ENCODE measurements around the gene PCSK6. TPM values are rescaled to one million over a fixed set of nuclear protein-coding genes. Genes with fewer than 3 reads are reported as not detected.

Gene PCSK6
- total RNA-seq, 2 experiments from 2014 or later = 0.46 to 0.74 TPM

- POLR2A ChIA-PET = no interaction called here
- Mint-ChIP-seq H3K27me3 (no peaks in the 10 kb centered on the region), H3K4me3 (no peak overlapping the region), H3K27ac (no peak overlapping the region), H3K36me3 (ENCODE audit: low read depth) (peaks cover 12% of the 10 kb centered on the region), H3K4me1 (peaks cover 15% of the 10 kb centered on the region), H3K9me3 (peaks cover 12% of the 10 kb centered on the region)
- CTCF ChIA-PET = interaction anchor here (1.9 kb wide), 1 partner anchor 9 kb away, joined by 9 read pairs; no protein-coding TSS in a partner anchor
- DNase-seq = no peak
Observed at GRCh38 chr15:101329867-101330380, 159.6 kb downstream of the PCSK6 start.

GRCh38 chr15:101329309-101329863 lies 160.1 kb downstream of the PCSK6 start:
- no peaks in the 10 kb centered on the region for H3K27me3 Mint-ChIP-seq
- ChIA-PET POLR2A (no interaction called here), CTCF (interaction anchor here (1.3 to 1.9 kb wide), 2 partner anchors 9 to 13 kb away, joined by 3 to 9 read pairs; no protein-coding TSS in a partner anchor)
- H3K4me1 Mint-ChIP-seq = peaks cover 11% of the 10 kb centered on the region
- H3K36me3 Mint-ChIP-seq (ENCODE audit: low read depth) = peaks cover 7% of the 10 kb centered on the region
- H3K4me3 Mint-ChIP-seq = no peak overlapping the region
- H3K9me3 Mint-ChIP-seq = peaks cover 12% of the 10 kb centered on the region
- H3K27ac Mint-ChIP-seq = peak overlapping the region; percentile 44
- no peak for DNase-seq

- H3K4me1 Mint-ChIP-seq = peaks cover 4% of the 10 kb centered on the region
- ChIA-PET POLR2A (no interaction called here), CTCF (interaction anchor here (1.3 kb wide), 1 partner anchor 9 kb away, joined by 3 read pairs; no protein-coding TSS in a partner anchor)
- H3K27ac Mint-ChIP-seq = no peak overlapping the region
- H3K9me3 Mint-ChIP-seq = peaks cover 8% of the 10 kb centered on the region
- no peaks in the 10 kb centered on the region for H3K27me3 Mint-ChIP-seq
- no peak overlapping the region for H3K4me3 Mint-ChIP-seq
- no peak for DNase-seq
- H3K36me3 Mint-ChIP-seq (ENCODE audit: low read depth) = no peaks in the 10 kb centered on the region
Observed at GRCh38 chr15:101328001-101328400, 161.5 kb downstream of the PCSK6 start.

- H3K4me3 Mint-ChIP-seq = no peak overlapping the region
- H3K4me1 Mint-ChIP-seq = no peaks in the 10 kb centered on the region
- DNase-seq = no peak
- no peak overlapping the region for H3K27ac Mint-ChIP-seq
- CTCF ChIA-PET = interaction anchor here (0.6 to 1.3 kb wide), 2 partner anchors 9 to 210 kb away, joined by 3 read pairs; no protein-coding TSS in a partner anchor
- peaks cover 2% of the 10 kb centered on the region for H3K9me3 Mint-ChIP-seq
- no peaks in the 10 kb centered on the region for H3K27me3 Mint-ChIP-seq
- POLR2A ChIA-PET = no interaction called here
- no peaks in the 10 kb centered on the region for H3K36me3 Mint-ChIP-seq (ENCODE audit: low read depth)
Observed at GRCh38 chr15:101327147-101327740, 162.3 kb downstream of the PCSK6 start.

GRCh38 chr15:101326462-101327146 lies 162.9 kb downstream of the PCSK6 start:
- CTCF ChIA-PET = interaction anchor here (0.6 to 1.3 kb wide), 2 partner anchors 8 to 211 kb away, joined by 3 read pairs; no protein-coding TSS in a partner anchor
- POLR2A ChIA-PET = no interaction called here
- Mint-ChIP-seq H3K4me1 (peaks cover under 1% of the 10 kb centered on the region), H3K36me3 (ENCODE audit: low read depth) (no peaks in the 10 kb centered on the region), H3K9me3 (no peaks in the 10 kb centered on the region), H3K27me3 (no peaks in the 10 kb centered on the region), H3K4me3 (no peak overlapping the region), H3K27ac (peak overlapping the region; percentile 21)
- DNase-seq = no peak

GRCh38 chr15:101326026-101326315 lies 163.5 kb downstream of the PCSK6 start:
- ChIA-PET POLR2A (no interaction called here), CTCF (no interaction called here)
- H3K4me1 Mint-ChIP-seq = peaks cover 7% of the 10 kb centered on the region
- no peaks in the 10 kb centered on the region for H3K27me3 Mint-ChIP-seq
- no peaks in the 10 kb centered on the region for H3K9me3 Mint-ChIP-seq
- no peak overlapping the region for H3K27ac Mint-ChIP-seq
- no peaks in the 10 kb centered on the region for H3K36me3 Mint-ChIP-seq (ENCODE audit: low read depth)
- H3K4me3 Mint-ChIP-seq = no peak overlapping the region
- no peak for DNase-seq

GRCh38 chr15:101325263-101326025 lies 164.1 kb downstream of the PCSK6 start:
- H3K4me1 Mint-ChIP-seq = peaks cover 13% of the 10 kb centered on the region
- no peaks in the 10 kb centered on the region for H3K36me3 Mint-ChIP-seq (ENCODE audit: low read depth)
- H3K27ac Mint-ChIP-seq = no peak overlapping the region
- no peaks in the 10 kb centered on the region for H3K27me3 Mint-ChIP-seq
- no peaks in the 10 kb centered on the region for H3K9me3 Mint-ChIP-seq
- POLR2A ChIA-PET = no interaction called here
- no peak overlapping the region for H3K4me3 Mint-ChIP-seq
- DNase-seq = no peak
- CTCF ChIA-PET = no interaction called here

GRCh38 chr15:101324524-101325177 lies 164.9 kb downstream of the PCSK6 start:
- no peak overlapping the region for H3K4me3 Mint-ChIP-seq
- CTCF ChIA-PET = no interaction called here
- H3K27me3 Mint-ChIP-seq = no peaks in the 10 kb centered on the region

GRCh38 chr15:101323793-101324523 lies 165.5 kb downstream of the PCSK6 start:
- Mint-ChIP-seq H3K4me3 (no peak overlapping the region), H3K27ac (no peak overlapping the region), H3K36me3 (ENCODE audit: low read depth) (no peaks in the 10 kb centered on the region), H3K4me1 (peaks cover 20% of the 10 kb centered on the region), H3K27me3 (no peaks in the 10 kb centered on the region), H3K9me3 (no peaks in the 10 kb centered on the region)
- ChIA-PET CTCF (interaction anchor here (0.6 kb wide), 2 partner anchors 15 to 94 kb away, joined by 3 to 5 read pairs; no protein-coding TSS in a partner anchor), POLR2A (no interaction called here)
- DNase-seq = no peak

More at GRCh38 chr15:101324524-101325177, 164.9 kb downstream of the PCSK6 start:
- Mint-ChIP-seq H3K9me3 (no peaks in the 10 kb centered on the region), H3K36me3 (ENCODE audit: low read depth) (no peaks in the 10 kb centered on the region), H3K27ac (no peak overlapping the region), H3K4me1 (peaks cover 19% of the 10 kb centered on the region)
- DNase-seq = no peak
- POLR2A ChIA-PET = no interaction called here

- H3K27me3 Mint-ChIP-seq = no peaks in the 10 kb centered on the region
- ChIA-PET POLR2A (no interaction called here), CTCF (interaction anchor here (0.5 to 3.5 kb wide), 3 partner anchors 10 to 18 kb away, joined by 3 to 33 read pairs (median 5); no protein-coding TSS in a partner anchor)
- no peaks in the 10 kb centered on the region for H3K36me3 Mint-ChIP-seq (ENCODE audit: low read depth)
- DNase-seq = no peak
- H3K4me3 Mint-ChIP-seq = no peak overlapping the region
- no peaks in the 10 kb centered on the region for H3K9me3 Mint-ChIP-seq
- H3K27ac Mint-ChIP-seq = peak overlapping the region; percentile 5
- peaks cover 20% of the 10 kb centered on the region for H3K4me1 Mint-ChIP-seq
Observed at GRCh38 chr15:101322854-101323477, 166.5 kb downstream of the PCSK6 start.

GRCh38 chr15:101322016-101322695 lies 167.4 kb downstream of the PCSK6 start:
- Mint-ChIP-seq H3K27me3 (no peaks in the 10 kb centered on the region), H3K4me3 (no peak overlapping the region), H3K9me3 (no peaks in the 10 kb centered on the region), H3K27ac (peak overlapping the region; percentile 11), H3K36me3 (ENCODE audit: low read depth) (no peaks in the 10 kb centered on the region), H3K4me1 (peaks cover 20% of the 10 kb centered on the region)
- CTCF ChIA-PET = interaction anchor here (1.4 to 3.5 kb wide), 2 partner anchors 11 to 13 kb away, joined by 3 to 33 read pairs; no protein-coding TSS in a partner anchor
- DNase-seq = no peak
- POLR2A ChIA-PET = no interaction called here

Measured in activated CD4-positive, alpha-beta T cell treated with anti-CD3 and anti-CD28 coated beads, Interleukin-2, amount 10 ng/mL, durations not matched to agents 7 days and 5 days (primary cell).